C4-2B (cell line): ENCODE results near the gene DET1.

Source experiments
- ZFX ChIP-seq: fragments of 450-650 bp; IDR thresholded peaks from 2 replicates; pipeline ENCODE4 v1.6.1; 2017
- TF ChIP-seq, protein P1 (sequence below): fragments of 450-650 bp; conservative IDR thresholded peaks from 2 replicates; pipeline ENCODE4 v1.5.1; 2017; ENCODE audit warnings: mild to moderate bottlenecking

DNA sequence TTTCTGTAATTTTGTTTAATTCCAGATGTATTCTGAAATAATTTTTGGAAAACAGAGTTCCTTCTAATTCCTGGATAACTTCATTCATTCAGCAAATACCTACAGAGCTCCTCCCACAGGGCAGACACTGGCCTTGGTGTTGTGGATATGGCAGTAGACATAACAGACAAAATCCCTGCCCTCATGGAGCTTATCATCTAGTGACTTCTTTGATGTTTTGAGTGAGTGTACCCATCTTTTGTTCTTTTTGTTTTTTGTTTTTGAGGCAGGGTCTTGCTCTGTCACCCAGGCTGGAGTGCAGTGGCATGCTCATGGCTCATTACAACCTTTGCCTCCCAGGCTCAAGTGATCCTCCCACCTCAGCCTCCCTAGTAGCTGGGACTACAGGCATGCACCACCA is 21.1 kb downstream of the DET1 start:
- TF ChIP-seq, protein P1, sequence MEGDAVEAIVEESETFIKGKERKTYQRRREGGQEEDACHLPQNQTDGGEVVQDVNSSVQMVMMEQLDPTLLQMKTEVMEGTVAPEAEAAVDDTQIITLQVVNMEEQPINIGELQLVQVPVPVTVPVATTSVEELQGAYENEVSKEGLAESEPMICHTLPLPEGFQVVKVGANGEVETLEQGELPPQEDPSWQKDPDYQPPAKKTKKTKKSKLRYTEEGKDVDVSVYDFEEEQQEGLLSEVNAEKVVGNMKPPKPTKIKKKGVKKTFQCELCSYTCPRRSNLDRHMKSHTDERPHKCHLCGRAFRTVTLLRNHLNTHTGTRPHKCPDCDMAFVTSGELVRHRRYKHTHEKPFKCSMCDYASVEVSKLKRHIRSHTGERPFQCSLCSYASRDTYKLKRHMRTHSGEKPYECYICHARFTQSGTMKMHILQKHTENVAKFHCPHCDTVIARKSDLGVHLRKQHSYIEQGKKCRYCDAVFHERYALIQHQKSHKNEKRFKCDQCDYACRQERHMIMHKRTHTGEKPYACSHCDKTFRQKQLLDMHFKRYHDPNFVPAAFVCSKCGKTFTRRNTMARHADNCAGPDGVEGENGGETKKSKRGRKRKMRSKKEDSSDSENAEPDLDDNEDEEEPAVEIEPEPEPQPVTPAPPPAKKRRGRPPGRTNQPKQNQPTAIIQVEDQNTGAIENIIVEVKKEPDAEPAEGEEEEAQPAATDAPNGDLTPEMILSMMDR, result no peak
- TF ChIP-seq ZFX, result no peak
